Cerebellar cortex (tissue), 1 donor: ENCODE measurements around the gene TRDN.
"Not testable (repeated sequence)": the region's sequence is repeated elsewhere in the genome, so short reads cannot be mapped to it uniquely, and the experiment has no call there.

Experiments used
- DNase-seq: peaks from one replicate; pipeline ENCODE4 v3.0.0-alpha.2; 2015; ENCODE audit warnings: low spot score

The TRDN gene

GRCh38 chr6:123629258-123629941 is 7.3 kb downstream of the TRDN start:
- no peak for DNase-seq

- no peak for DNase-seq
These were observed 11.1 kb downstream of the TRDN start for GRCh38 chr6:123625696-123626095.

GRCh38 chr6:123622780-123623179 is 14.0 kb downstream of the TRDN start:
- DNase-seq = no peak

GRCh38 chr6:123619156-123619555 is 17.6 kb downstream of the TRDN start:
- DNase-seq = no peak

- no peak for DNase-seq
These were observed 19.8 kb downstream of the TRDN start for GRCh38 chr6:123616942-123617341.

- no peak for DNase-seq
These were observed 20.7 kb downstream of the TRDN start for GRCh38 chr6:123616016-123616415.

GRCh38 chr6:123610779-123611178 is 26.0 kb downstream of the TRDN start:
- no peak for DNase-seq

- no peak for DNase-seq
These were observed 32.7 kb downstream of the TRDN start for GRCh38 chr6:123604067-123604466.

GRCh38 chr6:123598011-123598410 is 38.7 kb downstream of the TRDN start:
- no peak for DNase-seq

GRCh38 chr6:123594776-123595175 is 42.0 kb downstream of the TRDN start:
- DNase-seq = no peak

GRCh38 chr6:123592426-123592825 is 44.3 kb downstream of the TRDN start:
- no peak for DNase-seq

- DNase-seq = no peak
These were observed 46.8 kb downstream of the TRDN start for GRCh38 chr6:123589973-123590372.

GRCh38 chr6:123589317-123589716 is 47.4 kb downstream of the TRDN start:
- DNase-seq = no peak

GRCh38 chr6:123588546-123588895 is 48.2 kb downstream of the TRDN start:
- no peak for DNase-seq

- DNase-seq = no peak
These were observed 48.8 kb downstream of the TRDN start for GRCh38 chr6:123587838-123588545.

GRCh38 chr6:123587407-123587806 is 49.3 kb downstream of the TRDN start:
- DNase-seq = not testable (repeated sequence)

GRCh38 chr6:123580331-123580730 is 56.4 kb downstream of the TRDN start:
- DNase-seq = no peak

- no peak for DNase-seq
These were observed 61.6 kb downstream of the TRDN start for GRCh38 chr6:123575188-123575587.

- no peak for DNase-seq
These were observed 65.7 kb downstream of the TRDN start for GRCh38 chr6:123570813-123571684.

GRCh38 chr6:123569575-123569974 is 67.2 kb downstream of the TRDN start:
- DNase-seq = no peak

- DNase-seq = no peak
These were observed 71.2 kb downstream of the TRDN start for GRCh38 chr6:123565529-123565928.

GRCh38 chr6:123564361-123564760 is 72.4 kb downstream of the TRDN start:
- no peak for DNase-seq

GRCh38 chr6:123562677-123563076 is 74.1 kb downstream of the TRDN start:
- no peak for DNase-seq
